ENCODE measurements around the gene SDK2. TPM values are rescaled to one million over a fixed set of nuclear protein-coding genes. Genes with fewer than 3 reads are reported as not detected.

SDK2 gene
- total RNA-seq, 2 experiments from 2014 or later: 0.09 to 3.7 TPM

- ATAC-seq (no peak), DNase-seq (no peak)
- no peak overlapping the region for H3K27ac Mint-ChIP-seq
- peaks cover 8% of the 10 kb centered on the region for H3K27me3 Mint-ChIP-seq
- H3K9me3 Mint-ChIP-seq (ENCODE audit: low read depth): no peaks in the 10 kb centered on the region
- no peak overlapping the region for H3K4me3 Mint-ChIP-seq
- CTCF ChIA-PET: no interaction called here
- no peaks in the 10 kb centered on the region for H3K36me3 Mint-ChIP-seq
- no peaks in the 10 kb centered on the region for H3K4me1 Mint-ChIP-seq
These were observed 133.1 kb downstream of the SDK2 start for GRCh38 chr17:73510981-73511718.

- H3K27ac Mint-ChIP-seq: no peak overlapping the region
- peaks cover 8% of the 10 kb centered on the region for H3K27me3 Mint-ChIP-seq
- no peaks in the 10 kb centered on the region for H3K4me1 Mint-ChIP-seq
- ATAC-seq (no peak), DNase-seq (no peak)
- H3K36me3 Mint-ChIP-seq: no peaks in the 10 kb centered on the region
- H3K4me3 Mint-ChIP-seq: no peak overlapping the region
- CTCF ChIA-PET: interaction anchor here (0.8 kb wide), 1 partner anchor 30 kb away, joined by 3 read pairs; no protein-coding TSS in a partner anchor
- no peaks in the 10 kb centered on the region for H3K9me3 Mint-ChIP-seq (ENCODE audit: low read depth)
These were observed 135.2 kb downstream of the SDK2 start for GRCh38 chr17:73508931-73509605.

DNA sequence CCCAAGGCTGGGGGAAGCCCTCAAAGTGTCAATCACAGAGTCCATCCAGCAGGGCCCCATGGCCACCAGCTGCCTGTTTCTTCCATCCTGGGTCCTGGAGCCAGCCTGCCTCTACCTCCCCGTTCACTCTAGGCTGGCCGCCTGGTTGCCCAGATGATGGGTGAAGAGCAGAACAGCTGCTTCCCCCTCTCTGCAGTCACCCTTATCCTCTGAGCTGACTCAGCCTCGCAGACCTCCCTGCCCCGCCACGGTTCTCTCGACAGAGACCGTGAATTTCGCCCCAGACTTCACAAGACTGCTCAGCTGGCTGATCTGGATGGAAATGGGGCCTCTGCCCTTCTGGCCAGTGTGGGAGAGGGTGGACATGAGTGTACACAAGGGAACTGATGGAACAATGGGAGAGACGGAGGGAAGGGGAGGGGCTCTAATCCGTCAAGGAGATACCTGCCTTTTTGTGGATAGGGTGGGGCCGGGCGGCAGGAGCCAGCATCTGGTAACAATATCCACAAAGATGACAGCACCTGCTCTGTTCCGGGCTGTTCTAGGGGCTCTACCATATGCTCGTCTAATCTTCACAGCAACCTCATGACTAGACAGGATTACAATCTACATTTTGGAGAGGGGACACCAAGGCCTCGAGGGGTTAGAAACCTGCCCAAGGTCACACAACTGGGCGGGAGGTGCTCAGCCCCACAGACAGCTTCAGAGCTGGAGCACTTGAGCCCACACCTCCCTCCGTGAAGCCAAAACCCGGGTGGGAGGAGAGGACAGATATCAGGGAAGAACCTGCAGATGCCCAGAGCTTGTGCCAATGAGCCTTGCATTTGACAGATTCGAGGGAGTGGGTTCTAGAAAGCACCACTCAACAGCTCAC, 136.0 kb downstream of the SDK2 start:
- H3K27ac Mint-ChIP-seq: no peak overlapping the region
- no peak overlapping the region for H3K4me3 Mint-ChIP-seq
- ATAC-seq (no peak), DNase-seq (no peak)
- no peaks in the 10 kb centered on the region for H3K36me3 Mint-ChIP-seq
- H3K9me3 Mint-ChIP-seq (ENCODE audit: low read depth): no peaks in the 10 kb centered on the region
- CTCF ChIA-PET: no interaction called here
- no peaks in the 10 kb centered on the region for H3K4me1 Mint-ChIP-seq
- peaks cover 8% of the 10 kb centered on the region for H3K27me3 Mint-ChIP-seq

- no peak overlapping the region for H3K4me3 Mint-ChIP-seq
- ATAC-seq (no peak), DNase-seq (no peak)
- CTCF ChIA-PET: interaction anchor here (0.8 kb wide), 1 partner anchor 77 kb away, joined by 3 read pairs; no protein-coding TSS in a partner anchor
- H3K9me3 Mint-ChIP-seq (ENCODE audit: low read depth): no peaks in the 10 kb centered on the region
- H3K4me1 Mint-ChIP-seq: no peaks in the 10 kb centered on the region
- peaks cover 3% of the 10 kb centered on the region for H3K27me3 Mint-ChIP-seq
- no peaks in the 10 kb centered on the region for H3K36me3 Mint-ChIP-seq
- no peak overlapping the region for H3K27ac Mint-ChIP-seq
These were observed 137.5 kb downstream of the SDK2 start for GRCh38 chr17:73506470-73507435.

GRCh38 chr17:73503560-73503959, 140.7 kb downstream of the SDK2 start:
- CTCF ChIA-PET: no interaction called here
- no peak overlapping the region for H3K27ac Mint-ChIP-seq
- DNase-seq (no peak), ATAC-seq (no peak)
- no peaks in the 10 kb centered on the region for H3K9me3 Mint-ChIP-seq (ENCODE audit: low read depth)
- no peak overlapping the region for H3K4me3 Mint-ChIP-seq
- H3K27me3 Mint-ChIP-seq: peaks cover 3% of the 10 kb centered on the region
- H3K36me3 Mint-ChIP-seq: no peaks in the 10 kb centered on the region
- H3K4me1 Mint-ChIP-seq: no peaks in the 10 kb centered on the region

DNA sequence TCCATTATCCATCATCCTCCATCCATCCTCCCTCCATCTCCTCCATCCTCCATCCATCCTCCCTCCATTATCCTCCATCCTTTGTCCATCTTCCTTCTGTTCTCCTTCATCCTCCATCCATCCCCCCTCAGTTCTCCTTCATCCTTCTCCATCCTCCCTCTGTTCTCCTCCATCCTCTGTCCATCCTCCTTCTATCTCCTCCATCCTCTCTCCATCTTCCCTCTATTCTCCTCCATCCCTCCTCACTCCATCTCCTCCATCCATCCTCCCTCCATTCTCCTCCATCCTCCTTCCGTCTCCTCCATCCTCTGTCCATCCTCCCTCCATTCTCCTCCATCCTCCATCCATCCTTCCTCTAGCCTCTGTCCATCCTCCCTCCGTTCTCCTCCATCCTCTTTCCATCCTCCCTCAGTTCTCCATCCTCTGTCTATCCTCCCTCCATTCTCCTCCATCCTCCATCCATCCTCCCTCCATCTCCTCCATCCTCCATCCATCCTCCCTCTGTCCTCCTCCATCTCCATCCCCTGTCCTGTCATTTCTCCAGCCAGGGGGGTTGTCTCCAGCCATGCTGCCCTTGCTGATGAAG, 143.7 kb downstream of the SDK2 start:
- Mint-ChIP-seq H3K9me3 (ENCODE audit: low read depth) (no peaks in the 10 kb centered on the region), H3K36me3 (no peaks in the 10 kb centered on the region), H3K4me1 (no peaks in the 10 kb centered on the region), H3K4me3 (no peak overlapping the region), H3K27ac (no peak overlapping the region), H3K27me3 (peaks cover 3% of the 10 kb centered on the region)
- DNase-seq (no peak), ATAC-seq (no peak)
- CTCF ChIA-PET: no interaction called here

DNA sequence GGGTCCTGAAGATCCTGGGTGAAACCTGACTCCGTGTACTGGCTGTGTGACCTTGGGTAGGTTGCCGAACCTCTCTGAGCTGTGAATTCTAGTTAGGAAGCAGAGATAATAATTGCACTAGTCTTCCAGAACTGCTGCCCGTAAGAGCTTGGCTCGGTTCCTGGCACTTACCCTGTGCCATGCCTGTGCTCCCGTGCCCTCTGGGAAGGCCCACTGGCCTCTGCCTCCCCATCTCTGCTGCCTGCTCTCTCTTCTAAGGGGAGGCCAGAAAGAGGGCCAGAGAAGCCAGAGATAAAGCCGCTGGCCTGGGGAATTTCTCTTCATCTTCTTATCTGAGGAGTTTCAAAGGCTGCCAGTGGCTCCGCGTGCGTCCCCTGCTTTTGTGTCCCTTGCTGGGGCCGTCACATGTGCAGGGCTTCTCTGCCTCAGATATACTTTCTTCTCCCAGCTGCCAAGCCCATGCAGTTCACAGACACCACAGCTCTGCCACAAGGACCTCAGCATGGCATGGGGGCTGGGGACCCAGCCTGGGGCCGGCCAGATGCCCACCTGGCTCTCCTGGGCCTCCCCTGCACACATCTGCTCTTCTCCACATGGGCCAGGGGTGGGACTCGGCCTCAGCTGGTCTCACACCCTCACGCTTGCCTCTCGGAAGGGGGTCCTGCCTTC, 145.2 kb downstream of the SDK2 start:
- Mint-ChIP-seq H3K27ac (no peak overlapping the region), H3K4me1 (no peaks in the 10 kb centered on the region), H3K27me3 (peaks cover 3% of the 10 kb centered on the region), H3K4me3 (no peak overlapping the region), H3K9me3 (ENCODE audit: low read depth) (no peaks in the 10 kb centered on the region), H3K36me3 (no peaks in the 10 kb centered on the region)
- CTCF ChIA-PET: no interaction called here
- DNase-seq: no peak
- no peak for ATAC-seq

DNA sequence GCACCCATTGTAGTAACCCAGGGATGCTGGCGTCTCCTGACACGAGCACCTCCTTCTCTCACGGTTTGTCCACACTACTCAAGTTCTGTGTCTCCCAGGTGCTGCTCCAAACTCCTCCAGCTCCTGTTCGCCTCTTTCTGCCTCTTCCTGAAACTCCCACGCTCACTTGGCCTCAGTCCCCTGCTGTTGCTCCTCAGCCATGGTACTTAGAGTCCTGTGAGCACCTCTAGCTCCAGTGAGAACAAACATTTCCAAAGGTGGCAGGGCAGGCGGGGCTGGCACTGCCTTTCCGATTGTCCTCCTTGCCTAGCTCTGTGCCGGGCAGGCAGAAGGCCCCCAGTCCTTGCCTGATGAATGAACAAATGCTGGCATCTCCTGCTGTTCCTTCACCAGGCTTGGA, 146.1 kb downstream of the SDK2 start:
- no peaks in the 10 kb centered on the region for H3K9me3 Mint-ChIP-seq (ENCODE audit: low read depth)
- H3K27me3 Mint-ChIP-seq: peaks cover 2% of the 10 kb centered on the region
- no peaks in the 10 kb centered on the region for H3K4me1 Mint-ChIP-seq
- no peak for ATAC-seq
- H3K36me3 Mint-ChIP-seq: no peaks in the 10 kb centered on the region
- H3K4me3 Mint-ChIP-seq: no peak overlapping the region
- no peak overlapping the region for H3K27ac Mint-ChIP-seq
- no peak for DNase-seq
- CTCF ChIA-PET: no interaction called here

- Mint-ChIP-seq H3K27ac (no peak overlapping the region), H3K9me3 (ENCODE audit: low read depth) (no peaks in the 10 kb centered on the region), H3K36me3 (no peaks in the 10 kb centered on the region), H3K27me3 (no peaks in the 10 kb centered on the region), H3K4me3 (no peak overlapping the region), H3K4me1 (no peaks in the 10 kb centered on the region)
- DNase-seq (no peak), ATAC-seq (no peak)
- CTCF ChIA-PET: no interaction called here
These were observed 146.5 kb downstream of the SDK2 start for GRCh38 chr17:73497721-73498120.

GRCh38 chr17:73496232-73496631, 148.0 kb downstream of the SDK2 start:
- no peak for ATAC-seq
- no peak for DNase-seq
- Mint-ChIP-seq H3K4me3 (no peak overlapping the region), H3K27ac (no peak overlapping the region), H3K4me1 (no peaks in the 10 kb centered on the region), H3K27me3 (no peaks in the 10 kb centered on the region), H3K9me3 (ENCODE audit: low read depth) (no peaks in the 10 kb centered on the region), H3K36me3 (no peaks in the 10 kb centered on the region)
- CTCF ChIA-PET: no interaction called here

DNA sequence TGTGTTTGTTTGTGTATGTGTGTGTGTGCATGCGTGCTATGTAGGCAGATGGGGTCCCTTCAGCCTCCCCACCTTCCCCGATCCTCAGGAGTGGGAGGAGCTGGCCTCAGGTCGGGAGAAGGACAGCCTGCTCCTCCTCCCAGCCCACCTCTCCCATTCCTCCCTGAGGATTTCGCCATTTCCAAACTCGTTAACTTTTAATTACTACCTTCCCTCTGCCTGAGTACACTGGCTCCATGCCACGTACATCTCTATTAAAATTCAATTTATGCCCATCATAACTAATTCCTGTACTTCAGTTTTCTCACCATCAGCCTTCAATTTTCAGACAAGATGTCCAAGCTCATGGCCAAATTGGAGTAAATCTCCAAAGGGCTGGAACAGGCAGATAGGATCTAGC, 148.6 kb downstream of the SDK2 start:
- DNase-seq: no peak
- ATAC-seq: no peak
- H3K27me3 Mint-ChIP-seq: no peaks in the 10 kb centered on the region
- H3K4me3 Mint-ChIP-seq: no peak overlapping the region
- CTCF ChIA-PET: no interaction called here
- no peaks in the 10 kb centered on the region for H3K4me1 Mint-ChIP-seq
- H3K36me3 Mint-ChIP-seq: no peaks in the 10 kb centered on the region
- no peaks in the 10 kb centered on the region for H3K9me3 Mint-ChIP-seq (ENCODE audit: low read depth)
- H3K27ac Mint-ChIP-seq: no peak overlapping the region

GRCh38 chr17:73494950-73495349, 149.3 kb downstream of the SDK2 start:
- no peaks in the 10 kb centered on the region for H3K27me3 Mint-ChIP-seq
- ATAC-seq: no peak
- DNase-seq: no peak
- H3K4me3 Mint-ChIP-seq: no peak overlapping the region
- CTCF ChIA-PET: no interaction called here
- H3K27ac Mint-ChIP-seq: no peak overlapping the region
- no peaks in the 10 kb centered on the region for H3K4me1 Mint-ChIP-seq
- no peaks in the 10 kb centered on the region for H3K9me3 Mint-ChIP-seq (ENCODE audit: low read depth)
- no peaks in the 10 kb centered on the region for H3K36me3 Mint-ChIP-seq

Data from activated CD8-positive, alpha-beta memory T cell treated with anti-CD3 and anti-CD28 coated beads, Interleukin-2, amount 10 ng/mL, durations not matched to agents 7 days and 5 days (primary cell).